ENCODE data around the gene IRAK2.

- TF ChIP-seq CTCF (IDR thresholded peaks at IDR 0.05; ENCODE audit: insufficient read depth, low read depth, low read length), result no peak
- no peak for TF ChIP-seq EZH2 (IDR thresholded peaks at IDR 0.05; ENCODE audit: insufficient read depth, low read length)
Measured at GRCh38 chr3:10155658-10156057, 9.1 kb upstream of the IRAK2 start.

Data from astrocyte (in vitro differentiated cells and primary cell).